CD4-positive, CD25-positive, alpha-beta regulatory T cell (primary cell): ENCODE results near the gene RANBP3. TPM values are rescaled to one million over a fixed set of nuclear protein-coding genes. Genes with fewer than 3 reads are reported as not detected.
A peak's percentile ranks its signal among the peaks of the same experiment; 100 is the strongest.

Source experiments
- ATAC-seq, 2 donors: fragments of 150-1000 bp; cut with Tn5 transposase; one replicate each; pipeline ENCODE4 v1.10.0; 2021; ENCODE audit warnings: low read depth in 2 of 2, moderate number of reproducible peaks in 2 of 2, moderate library complexity in 1 of 2
- DNase-seq, 3 donors: peaks; one replicate each; pipeline versions ENCODE4 v3.0.0 to v3.0.0-alpha.2; 2012 to 2022; ENCODE audit warnings: mixed read lengths in 1 of 3
- H3K27ac ChIP-seq: one replicate; pipeline ENCODE4 v1.7.0; 2013; ENCODE audit warnings: mild to moderate bottlenecking, low read length; ENCODE audit not compliant: insufficient read depth, poor library complexity, severe bottlenecking
- H3K27me3 ChIP-seq: one replicate; pipeline ENCODE4 v1.7.0; 2013; ENCODE audit warnings: low read length; ENCODE audit not compliant: control insufficient read depth, insufficient read depth
- H3K36me3 ChIP-seq: one replicate; pipeline ENCODE4 v1.7.0; 2013; ENCODE audit warnings: mild to moderate bottlenecking, low read length, moderate library complexity; ENCODE audit not compliant: control insufficient read depth, insufficient read depth
- H3K4me1 ChIP-seq: 2 replicates; pipeline ENCODE4 v1.7.0; 2013; ENCODE audit warnings: mild to moderate bottlenecking, low read length; ENCODE audit not compliant: insufficient read depth, control insufficient read depth, poor library complexity, severe bottlenecking
- H3K4me3 ChIP-seq: one replicate; pipeline ENCODE4 v1.7.0; 2013; ENCODE audit warnings: low read depth, mild to moderate bottlenecking, low read length, moderate library complexity
- H3K9me3 ChIP-seq, 2 experiments: 1 replicate in 1 of 2; 2 replicates in 1 of 2; pipeline ENCODE4 v1.7.0; 2013; ENCODE audit warnings: low read length in 2 of 2, mild to moderate bottlenecking in 1 of 2, moderate library complexity in 1 of 2; ENCODE audit not compliant: control insufficient read depth in 2 of 2
- H3K27ac Mint-ChIP-seq, 3 donors: one replicate each; pipeline ENCODE4 v1.8.0; 2020 to 2022; ENCODE audit warnings: mild to moderate bottlenecking in 3 of 3, mixed read lengths in 3 of 3, moderate library complexity in 2 of 3
- H3K27me3 Mint-ChIP-seq: one replicate; pipeline ENCODE4 v1.8.0; 2022; ENCODE audit warnings: mild to moderate bottlenecking, mixed read lengths
- H3K36me3 Mint-ChIP-seq: one replicate; pipeline ENCODE4 v1.8.0; 2020; ENCODE audit warnings: mixed read lengths
- H3K4me1 Mint-ChIP-seq, 4 donors: one replicate each; pipeline ENCODE4 v1.8.0; 2020 to 2022; ENCODE audit warnings: mixed read lengths in 4 of 4, mild to moderate bottlenecking in 1 of 4
- H3K4me3 Mint-ChIP-seq, 4 donors: one replicate each; pipeline ENCODE4 v1.8.0; 2020 to 2022; ENCODE audit warnings: mild to moderate bottlenecking in 4 of 4, mixed read lengths in 4 of 4, moderate library complexity in 3 of 4
- H3K9me3 Mint-ChIP-seq, 7 donors: one replicate each; pipeline ENCODE4 v1.8.0; 2020 to 2022; ENCODE audit warnings: mixed read lengths in 7 of 7, mild to moderate bottlenecking in 3 of 7, moderate library complexity in 2 of 7
- polyA plus RNA-seq, 4 donors: library from polyadenylated mRNA; unstranded; fragments of 300-500 nt; fragmentation: Illumina TruSeq; gene quantifications; one replicate each; pipeline ENCODE4 v1.2.3, GENCODE V29; 2021
- total RNA-seq: library from RNA; stranded (reverse); gene quantifications from one replicate; pipeline ENCODE4 v1.2.3, GENCODE V29; 2022

The RANBP3 gene
- total and polyA plus RNA-seq, 5 donors from 2014 or later: 8.0 to 106 (median 11.1) TPM

DNA sequence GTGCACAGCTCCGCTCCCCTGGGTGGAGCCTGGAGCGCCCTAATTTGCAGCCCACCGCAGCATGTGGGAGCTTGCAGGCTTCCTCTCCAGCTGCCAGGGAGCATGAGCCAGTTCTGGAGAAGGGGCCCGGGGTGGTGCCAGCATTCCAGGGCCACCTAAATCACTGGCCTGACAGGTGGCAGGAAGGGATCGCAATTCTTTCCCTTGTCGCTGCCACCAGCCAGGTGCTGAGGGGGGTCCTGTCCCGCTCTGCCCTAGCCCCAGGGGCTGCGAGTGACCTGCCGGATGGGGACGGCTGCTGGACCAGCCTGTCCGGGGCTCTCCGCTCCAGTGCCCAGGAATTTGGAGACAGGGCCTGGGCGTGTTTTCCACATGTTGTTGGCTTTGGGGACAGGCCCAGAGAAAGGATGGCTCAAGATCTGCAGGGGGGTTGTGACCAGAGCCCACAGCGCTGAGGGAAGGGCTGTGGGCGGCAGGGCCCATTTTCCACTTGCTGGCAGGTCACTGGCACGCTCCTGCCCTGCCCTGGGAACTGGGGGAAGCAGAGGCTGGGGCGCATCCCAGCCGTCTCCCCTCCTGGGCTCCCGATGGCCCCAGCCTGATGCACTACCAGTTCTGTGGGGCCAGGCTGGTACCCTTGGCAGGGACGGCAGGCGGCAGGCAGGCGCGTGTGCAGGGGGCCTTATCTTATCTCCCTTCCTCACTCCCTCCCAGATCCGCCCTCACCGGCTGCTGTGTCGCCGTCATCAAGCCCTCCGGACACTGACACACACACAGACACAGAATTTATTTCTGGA is 83.8 kb downstream of the RANBP3 start:
- Histone ChIP-seq H3K36me3 (peaks cover 23% of the 10 kb centered on the region), H3K4me1 (peaks cover 5% of the 10 kb centered on the region), H3K27me3 (no peaks in the 10 kb centered on the region), H3K27ac (no peak overlapping the region), H3K4me3 (no peak overlapping the region), H3K9me3 (no peaks in the 10 kb centered on the region)
- Mint-ChIP-seq H3K27ac (no peak overlapping the region), H3K36me3 (no peaks in the 10 kb centered on the region), H3K4me3 (no peak overlapping the region), H3K27me3 (no peaks in the 10 kb centered on the region), H3K9me3 (no peaks in the 10 kb centered on the region), H3K4me1 (peaks cover 0 to 8% (median 0%) of the 10 kb centered on the region in 4 donors)
- ATAC-seq (no peak), DNase-seq (no peak)

- ATAC-seq (no peak), DNase-seq (no peak)
- no peak overlapping the region for H3K27ac ChIP-seq
- no peaks in the 10 kb centered on the region for H3K36me3 Mint-ChIP-seq
- peaks cover 23% of the 10 kb centered on the region for H3K36me3 ChIP-seq
- peaks cover under 1% of the 10 kb centered on the region for H3K27me3 Mint-ChIP-seq
- H3K4me3 ChIP-seq: no peak overlapping the region
- H3K4me3 Mint-ChIP-seq: no peak overlapping the region
- H3K9me3 ChIP-seq: no peaks in the 10 kb centered on the region
- no peak overlapping the region for H3K27ac Mint-ChIP-seq
- H3K4me1 Mint-ChIP-seq: peaks cover 0 to 8% (median 0%) of the 10 kb centered on the region in 4 donors
- no peaks in the 10 kb centered on the region for H3K9me3 Mint-ChIP-seq
- peaks cover 5% of the 10 kb centered on the region for H3K4me1 ChIP-seq
- no peaks in the 10 kb centered on the region for H3K27me3 ChIP-seq
Measured at GRCh38 chr19:5893296-5893903, 84.5 kb downstream of the RANBP3 start.

DNA sequence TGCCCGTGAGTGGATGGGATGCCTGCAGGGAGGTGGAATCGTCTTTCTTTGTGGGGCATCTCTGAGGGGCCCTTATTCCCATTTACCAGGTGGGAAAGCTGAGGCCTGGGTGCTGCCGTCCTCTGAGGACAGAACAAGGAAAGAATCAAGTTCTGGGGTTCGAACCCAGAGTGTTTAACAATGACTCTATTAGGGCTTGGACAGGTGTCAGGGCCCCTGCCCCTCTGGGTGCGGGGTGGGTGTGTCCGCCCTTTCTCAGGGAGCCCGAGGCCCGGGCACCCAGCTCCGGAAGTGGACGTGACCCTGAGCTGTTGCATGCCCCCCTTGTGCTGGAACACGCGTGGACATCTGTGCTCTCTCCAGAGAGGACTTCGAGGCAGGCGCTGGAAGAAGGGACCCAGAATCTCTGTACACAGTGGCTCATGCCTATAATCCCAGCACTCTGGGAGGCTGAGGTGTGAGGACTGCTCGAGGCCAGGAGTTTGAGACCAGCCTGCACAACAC is 85.1 kb downstream of the RANBP3 start:
- H3K4me1 Mint-ChIP-seq: peaks cover 0 to 4% (median 0%) of the 10 kb centered on the region in 4 donors
- DNase-seq: no peak
- no peak overlapping the region for H3K4me3 Mint-ChIP-seq
- no peak overlapping the region for H3K27ac Mint-ChIP-seq
- Histone ChIP-seq H3K27ac (no peak overlapping the region), H3K9me3 (no peaks in the 10 kb centered on the region), H3K36me3 (peaks cover 23% of the 10 kb centered on the region), H3K4me1 (peaks cover 5% of the 10 kb centered on the region), H3K4me3 (no peak overlapping the region), H3K27me3 (no peaks in the 10 kb centered on the region)
- no peaks in the 10 kb centered on the region for H3K9me3 Mint-ChIP-seq
- H3K36me3 Mint-ChIP-seq: no peaks in the 10 kb centered on the region
- H3K27me3 Mint-ChIP-seq: peaks cover 6% of the 10 kb centered on the region
- ATAC-seq: no peak

DNA sequence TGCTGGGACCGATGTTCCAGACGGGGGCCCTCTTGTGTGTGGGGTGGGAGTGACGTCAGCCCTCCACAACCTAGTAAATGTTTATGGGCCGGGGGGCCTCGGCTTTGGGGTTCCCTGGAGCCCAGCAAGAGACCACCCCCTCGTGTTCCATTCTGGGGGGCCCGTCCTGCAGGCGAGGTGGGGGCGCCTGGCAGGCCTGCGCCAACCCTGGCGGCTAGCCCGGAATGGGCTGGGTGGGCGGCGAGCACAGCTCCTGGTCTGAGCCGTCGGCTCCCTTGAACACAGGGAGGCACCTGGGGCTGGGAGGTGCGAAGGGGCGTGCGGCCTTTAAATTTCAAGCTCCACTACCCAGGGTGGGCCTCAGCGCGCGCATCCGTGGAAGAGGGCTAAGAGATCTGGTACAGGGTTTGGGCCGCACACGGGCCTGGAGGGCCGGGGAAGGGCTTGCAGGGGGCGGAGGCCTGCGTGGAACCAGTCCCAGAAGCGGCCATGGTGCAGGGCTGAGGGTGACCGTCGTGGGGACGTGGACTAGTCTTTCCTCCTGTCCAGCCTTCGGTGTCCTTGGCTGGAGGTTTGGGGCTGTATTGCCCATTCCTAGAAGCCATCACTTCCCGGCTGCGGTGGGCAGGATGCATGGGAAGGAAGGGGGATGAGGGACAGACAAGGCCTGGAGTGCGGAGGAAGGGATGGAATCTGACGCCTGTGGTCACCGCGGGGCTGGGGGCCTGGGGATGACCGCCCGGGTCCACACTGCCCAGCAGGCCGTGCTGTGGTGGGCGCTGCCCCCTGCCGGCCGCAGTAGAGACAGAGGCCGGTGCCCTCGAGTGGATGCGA is 85.8 kb downstream of the RANBP3 start:
- Histone ChIP-seq H3K4me3 (no peak overlapping the region), H3K4me1 (peaks cover 5% of the 10 kb centered on the region), H3K9me3 (no peaks in the 10 kb centered on the region), H3K36me3 (peaks cover 21% of the 10 kb centered on the region), H3K27ac (no peak overlapping the region), H3K27me3 (no peaks in the 10 kb centered on the region)
- peaks cover 8% of the 10 kb centered on the region for H3K27me3 Mint-ChIP-seq
- no peak overlapping the region for H3K4me3 Mint-ChIP-seq
- no peak overlapping the region for H3K27ac Mint-ChIP-seq
- DNase-seq: peak in 1 of 3 donors; percentile 21
- H3K36me3 Mint-ChIP-seq: no peaks in the 10 kb centered on the region
- peaks cover 0 to 4% (median 0%) of the 10 kb centered on the region in 4 donors for H3K4me1 Mint-ChIP-seq
- no peaks in the 10 kb centered on the region for H3K9me3 Mint-ChIP-seq
- peak in 1 of 2 donors; percentile 41 for ATAC-seq

DNA sequence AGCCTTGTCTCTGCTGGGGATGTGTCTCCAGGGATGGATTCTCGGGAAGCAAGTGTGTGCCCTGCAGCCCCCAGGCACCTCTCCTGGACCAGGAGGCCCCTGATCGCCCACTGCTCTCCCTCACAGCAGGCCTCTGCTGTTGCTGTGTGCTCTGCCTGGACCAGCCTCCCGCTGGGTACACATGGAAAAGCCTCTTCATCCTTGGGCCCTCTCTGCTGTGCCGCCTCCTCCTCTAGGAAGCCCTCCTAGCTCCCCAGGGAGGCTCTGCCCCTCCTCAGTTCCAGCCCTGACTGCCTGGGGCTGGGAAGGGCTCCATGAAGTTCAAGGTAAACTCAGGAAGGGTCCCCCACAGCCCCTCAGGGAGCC is 86.4 kb downstream of the RANBP3 start:
- no peak for ATAC-seq
- Histone ChIP-seq H3K4me3 (no peak overlapping the region), H3K9me3 (no peaks in the 10 kb centered on the region), H3K36me3 (peaks cover 15% of the 10 kb centered on the region), H3K27ac (no peak overlapping the region), H3K4me1 (peaks cover 5% of the 10 kb centered on the region), H3K27me3 (no peaks in the 10 kb centered on the region)
- H3K9me3 Mint-ChIP-seq: no peaks in the 10 kb centered on the region
- H3K27me3 Mint-ChIP-seq: peaks cover 8% of the 10 kb centered on the region
- no peaks in the 10 kb centered on the region for H3K36me3 Mint-ChIP-seq
- peaks cover 0 to 4% (median 0%) of the 10 kb centered on the region in 4 donors for H3K4me1 Mint-ChIP-seq
- H3K4me3 Mint-ChIP-seq: no peak overlapping the region
- DNase-seq: no peak
- no peak overlapping the region for H3K27ac Mint-ChIP-seq

- Histone ChIP-seq H3K36me3 (peaks cover 2% of the 10 kb centered on the region), H3K9me3 (no peaks in the 10 kb centered on the region), H3K27ac (no peak overlapping the region), H3K4me1 (peaks cover 5% of the 10 kb centered on the region), H3K4me3 (no peak overlapping the region), H3K27me3 (no peaks in the 10 kb centered on the region)
- ATAC-seq (no peak), DNase-seq (no peak)
- H3K4me3 Mint-ChIP-seq: no peak overlapping the region
- no peaks in the 10 kb centered on the region for H3K9me3 Mint-ChIP-seq
- H3K36me3 Mint-ChIP-seq: no peaks in the 10 kb centered on the region
- H3K27me3 Mint-ChIP-seq: peaks cover 8% of the 10 kb centered on the region
- H3K27ac Mint-ChIP-seq: no peak overlapping the region
- H3K4me1 Mint-ChIP-seq: peaks cover 0 to 4% (median 0%) of the 10 kb centered on the region in 4 donors
Measured at GRCh38 chr19:5890099-5890498, 87.8 kb downstream of the RANBP3 start.

DNA sequence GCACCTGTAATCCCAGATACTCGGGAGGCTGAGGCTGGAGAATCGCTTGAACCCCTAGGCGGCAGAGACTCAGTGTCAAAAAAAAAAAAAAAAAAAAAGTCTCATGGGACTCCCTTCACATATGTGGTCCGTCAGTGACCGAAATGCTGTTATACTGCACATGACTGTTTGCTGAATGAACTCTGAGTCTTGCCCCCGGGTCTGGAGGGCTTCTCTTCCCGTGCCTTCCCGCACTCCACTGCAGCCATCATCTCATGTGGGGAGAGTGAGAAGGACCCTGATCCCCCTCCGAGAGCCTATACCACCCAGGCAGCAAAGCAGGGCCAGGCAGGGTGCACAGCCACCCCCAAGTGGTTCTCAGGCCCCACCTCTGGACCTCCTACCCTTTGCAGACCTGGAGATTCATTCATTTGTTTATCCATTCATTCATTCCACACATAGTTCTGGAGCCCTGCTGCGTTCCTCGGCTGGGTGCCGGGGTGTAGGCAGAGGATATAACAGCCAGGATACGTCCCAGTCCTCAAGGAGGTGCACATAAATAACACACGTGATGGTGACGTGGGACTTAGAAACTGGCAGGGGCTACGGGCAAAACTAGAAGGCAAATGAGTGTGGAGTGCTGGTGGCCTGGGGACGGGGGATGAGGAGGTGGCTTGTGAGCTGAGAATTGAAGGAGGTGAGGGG is 88.5 kb downstream of the RANBP3 start:
- Histone ChIP-seq H3K27me3 (no peaks in the 10 kb centered on the region), H3K4me1 (peaks cover 5% of the 10 kb centered on the region), H3K4me3 (no peak overlapping the region), H3K27ac (no peak overlapping the region), H3K9me3 (no peaks in the 10 kb centered on the region), H3K36me3 (no peaks in the 10 kb centered on the region)
- Mint-ChIP-seq H3K36me3 (no peaks in the 10 kb centered on the region), H3K9me3 (no peaks in the 10 kb centered on the region), H3K27ac (peak overlapping the region in 1 of 3 donors; percentile 46), H3K4me1 (peaks cover 0 to 4% (median 0%) of the 10 kb centered on the region in 4 donors), H3K27me3 (peaks cover 8% of the 10 kb centered on the region), H3K4me3 (peak overlapping the region in 1 of 4 donors; percentile 31)
- DNase-seq (no peak), ATAC-seq (no peak)
